Epithelial cell of esophagus (primary cell): ENCODE results near the gene CYSTM1.
A peak's percentile ranks its signal among the peaks of the same experiment; 100 is the strongest.

Experiments used
- DNase-seq: peaks from one replicate; pipeline ENCODE4 v3.0.0; 2010; ENCODE audit warnings: low read depth
- H3K4me3 ChIP-seq: 2 replicates; pipeline ENCODE4 v1.5.1; 2011; ENCODE audit warnings: mild to moderate bottlenecking, low read length, control low read depth
- CTCF ChIP-seq: IDR thresholded peaks from 2 replicates; pipeline ENCODE4 v1.5.1; 2011; ENCODE audit warnings: low read depth, mild to moderate bottlenecking, low read length, control low read depth, inconsistent platforms; ENCODE audit not compliant: insufficient read depth; ENCODE audit errors: missing control alignments

The CYSTM1 gene

GRCh38 chr5:140217299-140218026, 42.5 kb downstream of the CYSTM1 start:
- no peak for DNase-seq
- no peak for TF ChIP-seq CTCF
- H3K4me3 ChIP-seq, result no peak overlapping the region

GRCh38 chr5:140219068-140219991, 44.3 kb downstream of the CYSTM1 start:
- H3K4me3 ChIP-seq, result no peak overlapping the region
- no peak for DNase-seq
- no peak for TF ChIP-seq CTCF

- no peak overlapping the region for H3K4me3 ChIP-seq
- peak; percentile 48 for DNase-seq
- TF ChIP-seq CTCF, result no peak
These were observed 45.2 kb downstream of the CYSTM1 start for GRCh38 chr5:140220032-140220697.

- no peak for TF ChIP-seq CTCF
- no peak overlapping the region for H3K4me3 ChIP-seq
- DNase-seq, result no peak
These were observed 45.7 kb downstream of the CYSTM1 start for GRCh38 chr5:140220698-140221064.

GRCh38 chr5:140221697-140222223, 46.8 kb downstream of the CYSTM1 start:
- DNase-seq, result peak; percentile 88
- TF ChIP-seq CTCF, result no peak
- H3K4me3 ChIP-seq, result no peak overlapping the region

- no peak for DNase-seq
- no peak for TF ChIP-seq CTCF
- H3K4me3 ChIP-seq, result no peak overlapping the region
These were observed 47.4 kb downstream of the CYSTM1 start for GRCh38 chr5:140222416-140222815.
